ENCODE results near the gene PNLIPRP3.

DNA sequence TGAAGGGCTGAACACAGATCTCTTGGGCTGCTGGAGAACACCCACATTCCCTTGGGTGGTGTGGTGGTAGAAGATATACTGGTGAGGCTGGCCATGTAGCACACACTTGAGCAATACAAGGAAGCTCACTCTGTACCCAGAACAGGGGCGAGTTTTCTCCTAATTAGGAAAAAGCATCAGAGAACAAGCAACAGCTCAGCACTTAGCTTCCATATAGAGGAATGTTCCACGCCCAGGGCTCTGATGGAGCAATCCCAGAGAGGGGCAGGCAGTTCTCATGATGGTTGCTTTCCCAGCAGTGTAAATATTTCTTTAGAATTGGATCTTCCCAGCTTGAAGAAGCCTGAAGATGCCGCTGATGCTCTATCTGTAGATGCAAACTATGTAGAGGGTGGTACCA, 97.1 kb downstream of the PNLIPRP3 start:
- TF ChIP-seq, protein P1, sequence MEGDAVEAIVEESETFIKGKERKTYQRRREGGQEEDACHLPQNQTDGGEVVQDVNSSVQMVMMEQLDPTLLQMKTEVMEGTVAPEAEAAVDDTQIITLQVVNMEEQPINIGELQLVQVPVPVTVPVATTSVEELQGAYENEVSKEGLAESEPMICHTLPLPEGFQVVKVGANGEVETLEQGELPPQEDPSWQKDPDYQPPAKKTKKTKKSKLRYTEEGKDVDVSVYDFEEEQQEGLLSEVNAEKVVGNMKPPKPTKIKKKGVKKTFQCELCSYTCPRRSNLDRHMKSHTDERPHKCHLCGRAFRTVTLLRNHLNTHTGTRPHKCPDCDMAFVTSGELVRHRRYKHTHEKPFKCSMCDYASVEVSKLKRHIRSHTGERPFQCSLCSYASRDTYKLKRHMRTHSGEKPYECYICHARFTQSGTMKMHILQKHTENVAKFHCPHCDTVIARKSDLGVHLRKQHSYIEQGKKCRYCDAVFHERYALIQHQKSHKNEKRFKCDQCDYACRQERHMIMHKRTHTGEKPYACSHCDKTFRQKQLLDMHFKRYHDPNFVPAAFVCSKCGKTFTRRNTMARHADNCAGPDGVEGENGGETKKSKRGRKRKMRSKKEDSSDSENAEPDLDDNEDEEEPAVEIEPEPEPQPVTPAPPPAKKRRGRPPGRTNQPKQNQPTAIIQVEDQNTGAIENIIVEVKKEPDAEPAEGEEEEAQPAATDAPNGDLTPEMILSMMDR (IDR thresholded peaks at IDR 0.05) = no peak
- no peak for TF ChIP-seq ZFX (IDR thresholded peaks at IDR 0.05; ENCODE audit: borderline replicate concordance)
